K562 (cell line): ENCODE results near the gene MME. TPM values are rescaled to one million over a fixed set of nuclear protein-coding genes. Genes with fewer than 3 reads are reported as not detected.

ENCODE experiments used
- BRF1 ChIP-seq: IDR thresholded peaks from 3 replicates; pipeline ENCODE4 v1.6.1; 2011; ENCODE audit warnings: borderline replicate concordance, mild to moderate bottlenecking; ENCODE audit not compliant: insufficient read length; ENCODE audit errors: extremely low read depth
- CBFA2T2 ChIP-seq: fragments of 450-650 bp; conservative IDR thresholded peaks from 2 replicates; pipeline ENCODE4 v1.6.1; 2017; ENCODE audit warnings: mild to moderate bottlenecking
- CEBPB ChIP-seq: fragments of 450-650 bp; IDR thresholded peaks from 2 replicates; pipeline ENCODE4 v1.6.1; 2016; ENCODE audit warnings: missing genetic modification characterization, missing compliant biosample characterization
- CHD2 ChIP-seq: IDR thresholded peaks from 2 replicates; pipeline ENCODE4 v1.6.1; 2011; ENCODE audit warnings: low read depth, low read length
- GABPA ChIP-seq: fragments of 200-800 bp; sonication (Bioruptor generic); conservative IDR thresholded peaks from 2 replicates; pipeline ENCODE4 v1.6.1; 2016; ENCODE audit warnings: low read depth, missing genetic modification characterization, missing compliant biosample characterization
- HDAC3 ChIP-seq: fragments of 450-650 bp; IDR thresholded peaks from 2 replicates; pipeline ENCODE4 v1.6.1; 2018; ENCODE audit warnings: borderline replicate concordance, mild to moderate bottlenecking, moderate library complexity; ENCODE audit not compliant: partially characterized antibody
- NONO ChIP-seq, 2 experiments: fragments of 200-400 bp in 1 of 2; fragments of 450-650 bp in 1 of 2; formaldehyde crosslinking in 1 of 2; IDR thresholded peaks; 2 replicates each; pipeline ENCODE4 v1.6.1; 2017; ENCODE audit warnings: low read depth in 2 of 2, mild to moderate bottlenecking in 2 of 2, moderate library complexity in 2 of 2, low read length in 1 of 2
- NRF1 ChIP-seq, 2 experiments: fragments of 450-650 bp; IDR thresholded peaks in 1 of 2; conservative IDR thresholded peaks in 1 of 2; 2 replicates each; pipeline ENCODE4 v1.6.1; 2014; ENCODE audit warnings: mild to moderate bottlenecking in 2 of 2
- PHB2 ChIP-seq: fragments of 450-650 bp; IDR thresholded peaks from 2 replicates; pipeline ENCODE4 v1.6.1; 2017; ENCODE audit warnings: low read depth
- SMAD4 ChIP-seq: fragments of 250-450 bp; sonication (Bioruptor Pico); conservative IDR thresholded peaks from 2 replicates; pipeline ENCODE4 v1.8.0; 2021; ENCODE audit warnings: inconsistent platforms, mild to moderate bottlenecking, moderate library complexity
- TCF3 ChIP-seq: sonication (generic); formaldehyde crosslinking; IDR thresholded peaks from 2 replicates; pipeline ENCODE4 v1.4.0; 2020; ENCODE audit warnings: mild to moderate bottlenecking, missing genetic modification reagents
- XRCC5 ChIP-seq: fragments of 200-400 bp; formaldehyde crosslinking; IDR thresholded peaks from 2 replicates; pipeline ENCODE4 v1.6.1; 2017; ENCODE audit warnings: low read depth, mild to moderate bottlenecking, low read length
- ZBTB40 ChIP-seq, 2 experiments: fragments of 450-650 bp in 1 of 2; sonication (generic) in 1 of 2; formaldehyde crosslinking in 1 of 2; IDR thresholded peaks; 2 replicates each; pipeline versions ENCODE4 v1.7.1 to v1.9.0; 2016 to 2022; ENCODE audit warnings: inconsistent platforms in 1 of 2, mild to moderate bottlenecking in 1 of 2, missing genetic modification reagents in 1 of 2
- ZBTB43 ChIP-seq: sonication (generic); formaldehyde crosslinking; IDR thresholded peaks from 2 replicates; pipeline ENCODE4 v1.8.0; 2023; ENCODE audit warnings: mild to moderate bottlenecking, missing genetic modification reagents
- ZNF586 ChIP-seq: fragments of 450-650 bp; formaldehyde crosslinking; conservative IDR thresholded peaks from 2 replicates; pipeline ENCODE4 v1.4.0; 2020; ENCODE audit warnings: mild to moderate bottlenecking, moderate library complexity
- ZNF589 ChIP-seq: fragments of 200-800 bp; sonication (Bioruptor generic); IDR thresholded peaks from 2 replicates; pipeline ENCODE4 v1.6.1; 2016; ENCODE audit warnings: low read depth, missing genetic modification characterization, missing compliant biosample characterization
- polyA plus RNA-seq, 8 experiments: library from polyadenylated mRNA; depleted of rRNA in 4 of 8; stranded (reverse) in 5 of 8; unstranded in 3 of 8; fragments of >200 nt; fragmentation: Nextera tagmentation in 2 of 8; fragmentation: Illumina TruSeq in 1 of 8; extraction: Ambion mirVana in 2 of 8; extraction: Trizol in 1 of 8; gene quantifications; 2 replicates each; pipeline versions ENCODE4 v1.2.1 to v1.2.3, GENCODE V29; 2011 to 2014; ENCODE audit warnings: inconsistent platforms in 1 of 8, missing spikeins in 1 of 8
- total RNA-seq, 7 experiments: library from RNA; depleted of rRNA in 6 of 7; stranded (reverse); fragments of >200 nt in 6 of 7; fragmentation: Illumina TruSeq in 2 of 7; extraction: Trizol in 2 of 7; gene quantifications; 2 replicates each; pipeline versions ENCODE4 v1.2.1 to v1.2.3, GENCODE V29; 2011 to 2021; ENCODE audit warnings: low replicate concordance in 1 of 7
- TF ChIP-seq, protein P1 (sequence below): fragments of 450-650 bp; IDR thresholded peaks from 2 replicates; pipeline ENCODE4 v1.6.1; 2016; ENCODE audit warnings: low read depth, mild to moderate bottlenecking, moderate library complexity

MME gene
- total and polyA plus RNA-seq, 9 of the 15 experiments (the other 6 are each of a cell fraction or from before 2014, with no cell fraction given) = 0.80 to 8.6 (median 2.5) TPM

DNA sequence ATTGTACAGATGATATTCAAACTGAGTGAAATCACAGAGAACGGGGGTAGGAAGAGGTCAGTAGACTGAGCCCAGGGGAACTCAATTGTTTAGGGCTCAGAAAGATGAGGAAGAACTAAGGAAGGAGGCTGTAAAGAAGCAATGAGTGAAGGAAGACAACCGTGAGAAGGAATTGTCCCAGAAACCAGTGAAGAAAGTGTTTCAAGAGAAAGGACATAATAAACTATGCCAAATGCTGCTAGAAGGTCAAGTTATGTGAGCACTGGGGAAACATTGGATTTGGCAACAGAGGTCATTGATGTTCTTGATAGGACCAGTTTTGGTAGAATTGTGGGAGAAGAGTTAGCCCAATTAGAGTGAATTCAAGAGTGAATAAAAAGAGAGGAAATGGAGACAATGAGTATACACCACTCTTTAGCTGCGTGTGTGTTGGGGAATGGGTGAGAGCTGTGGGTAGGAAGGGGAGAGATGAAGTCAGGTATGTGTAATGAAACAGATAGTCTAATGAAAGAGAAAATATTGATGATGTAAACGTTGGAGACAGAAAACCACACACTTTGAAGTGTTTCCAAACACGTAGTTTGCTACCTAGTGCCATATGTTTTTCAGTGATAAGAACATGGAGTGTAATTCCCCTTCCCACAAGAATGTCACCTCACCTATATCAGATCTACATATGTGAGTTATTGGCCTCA is 42.5 kb upstream of the MME start (continued):
- TF ChIP-seq PHB2 = peak; percentile 21; the same call in 1 of the 2 replicates
- TF ChIP-seq GABPA (tag) = 0 out of 2 replicates have a peak, but pooled peaks have one; percentile 28
- no peak for TF ChIP-seq SMAD4 (CRISPR knock-in tag)
- no peak for TF ChIP-seq NONO (IDR thresholded peaks at IDR 0.05; ENCODE audit: low read depth in 2 of 2, low read length in 1 of 2)
- no peak for TF ChIP-seq ZNF586 (CRISPR knock-in tag)
- TF ChIP-seq CHD2 = no peak
- no peak for TF ChIP-seq XRCC5
- TF ChIP-seq TCF3 (CRISPR knock-in tag) = peak; percentile 93
- peak; percentile 85 for TF ChIP-seq ZNF589 (CRISPR knock-in tag)
- TF ChIP-seq, protein P1, sequence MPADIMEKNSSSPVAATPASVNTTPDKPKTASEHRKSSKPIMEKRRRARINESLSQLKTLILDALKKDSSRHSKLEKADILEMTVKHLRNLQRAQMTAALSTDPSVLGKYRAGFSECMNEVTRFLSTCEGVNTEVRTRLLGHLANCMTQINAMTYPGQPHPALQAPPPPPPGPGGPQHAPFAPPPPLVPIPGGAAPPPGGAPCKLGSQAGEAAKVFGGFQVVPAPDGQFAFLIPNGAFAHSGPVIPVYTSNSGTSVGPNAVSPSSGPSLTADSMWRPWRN = peak; percentile 77; the same call in 1 of the 2 replicates
- TF ChIP-seq ZBTB43 = no peak
- 0 out of 4 replicates have a peak, but pooled peaks of 1 of the 2 experiments have one; percentile 13 for TF ChIP-seq NRF1 (conservative IDR thresholded peaks at IDR 0.05 in 1 of 2, IDR thresholded peaks at IDR 0.05 in 1 of 2)
- TF ChIP-seq CBFA2T2 = peak; percentile 78
- TF ChIP-seq BRF1 = no peak
- peak; percentile 81 for TF ChIP-seq HDAC3
- TF ChIP-seq ZBTB40 (IDR thresholded peaks at IDR 0.05) = no peak
- TF ChIP-seq ZBTB40 (CRISPR knock-in tag; IDR thresholded peaks at IDR 0.05) = no peak
- TF ChIP-seq CEBPB (tag) = peak; percentile 90
